Middle frontal gyrus (tissue), 1 donor: Measurements from ENCODE around the gene RADX.
A peak's percentile ranks its signal among the peaks of the same experiment; 100 is the strongest.
"Not testable (repeated sequence)": the region's sequence is repeated elsewhere in the genome, so short reads cannot be mapped to it uniquely, and the experiment has no call there.

Experiments used
- DNase-seq: peaks from one replicate; pipeline ENCODE4 v3.0.0-alpha.2; 2015; ENCODE audit warnings: low spot score; ENCODE audit errors: extremely low spot score

Gene RADX, protein sequence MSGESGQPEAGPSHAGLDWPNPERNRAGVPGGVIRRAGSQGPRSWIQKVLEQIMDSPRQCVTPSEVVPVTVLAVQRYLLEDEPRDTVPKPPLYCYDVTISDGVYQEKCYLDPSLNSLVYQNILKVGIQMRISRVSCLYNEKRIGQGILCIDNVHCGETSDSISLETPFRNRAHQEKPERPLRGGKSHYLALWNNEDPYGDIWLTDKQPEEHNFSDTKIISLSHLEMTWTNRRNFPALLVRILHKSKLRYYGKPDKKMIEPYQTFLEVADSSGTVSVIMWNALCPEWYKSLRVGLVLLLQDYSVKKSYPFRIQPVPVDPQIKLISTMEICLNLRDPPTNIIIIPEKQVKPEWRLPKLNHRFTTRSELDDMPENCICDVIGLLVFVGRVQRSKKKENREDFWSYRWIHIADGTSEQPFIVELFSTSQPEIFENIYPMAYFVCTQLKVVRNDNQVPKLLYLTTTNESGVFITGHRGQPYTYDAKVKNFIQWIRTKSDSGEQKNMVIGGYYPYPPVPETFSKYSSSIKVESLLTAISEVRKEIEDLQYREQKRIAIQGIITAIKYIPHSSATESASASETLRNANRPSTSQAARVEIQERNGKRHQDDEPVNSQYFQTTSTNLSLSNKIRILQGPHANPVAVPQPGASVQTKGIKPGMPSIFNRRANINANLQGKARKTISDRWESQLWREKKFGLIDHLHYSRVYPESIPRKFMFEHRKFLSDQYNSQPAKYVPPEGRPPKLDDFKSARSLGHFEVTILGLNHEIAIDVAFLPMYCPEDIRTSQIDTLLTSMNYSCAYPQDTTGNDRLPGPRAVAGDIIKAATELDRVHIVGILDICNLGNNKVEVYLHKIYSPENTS

DNA sequence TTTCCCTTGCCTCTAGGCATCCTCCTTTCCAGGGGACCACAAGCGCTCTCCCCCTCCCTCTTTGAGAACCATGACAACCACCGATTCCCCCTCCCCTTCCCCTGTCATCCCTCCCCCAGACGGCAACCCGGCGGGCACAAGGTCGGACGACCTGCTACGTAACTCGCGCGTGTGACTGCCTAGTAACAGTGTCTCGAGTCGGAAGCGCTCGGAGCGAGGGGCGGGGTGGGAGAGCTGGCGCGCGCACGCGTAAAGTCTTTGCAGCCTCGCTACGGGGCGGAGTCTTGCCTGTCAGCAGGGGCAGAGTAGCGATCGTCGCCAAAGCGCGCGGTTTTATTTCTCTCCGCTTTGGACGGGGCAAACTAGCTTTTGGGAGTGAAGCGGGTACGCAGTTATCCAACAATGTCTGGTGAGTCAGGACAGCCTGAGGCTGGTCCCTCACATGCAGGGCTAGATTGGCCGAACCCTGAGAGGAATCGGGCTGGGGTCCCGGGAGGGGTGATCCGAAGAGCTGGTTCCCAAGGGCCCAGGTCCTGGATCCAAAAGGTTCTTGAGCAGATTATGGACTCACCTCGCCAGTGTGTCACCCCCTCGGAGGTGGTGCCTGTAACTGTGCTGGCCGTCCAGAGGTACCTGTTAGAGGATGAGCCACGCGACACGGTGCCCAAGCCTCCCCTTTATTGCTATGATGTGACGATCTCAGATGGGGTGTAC lies at the start of gene RADX:
Gene RADX (plus strand): TSS at position 300 of the 714 bp plus-strand sequence. CDS start 103 bp downstream, at position 403.
- DNase-seq = peak; percentile 21

DNA sequence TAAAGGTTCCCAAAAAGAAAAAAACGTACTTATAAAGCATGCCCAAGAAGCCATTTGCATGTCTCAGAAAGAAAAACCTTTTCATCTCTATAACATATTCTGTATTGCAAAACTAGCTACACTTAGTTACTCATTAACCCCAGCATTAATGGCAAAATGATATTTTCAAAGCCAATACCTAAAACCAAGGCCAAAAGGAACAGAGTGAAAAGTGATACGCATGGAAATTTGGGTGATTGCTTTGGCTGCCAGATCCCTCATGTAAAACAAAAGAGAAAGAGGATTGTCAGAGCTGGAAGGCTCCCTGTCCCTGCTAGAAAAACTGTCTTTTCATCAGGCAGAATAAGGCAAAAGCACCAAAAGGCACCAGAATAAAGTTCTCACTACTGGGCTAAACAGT lies 46.8 kb upstream of the RADX start:
- DNase-seq = no peak

- DNase-seq = no peak
Observed at GRCh38 chrX:106566362-106566761, 45.4 kb upstream of the RADX start.

DNA sequence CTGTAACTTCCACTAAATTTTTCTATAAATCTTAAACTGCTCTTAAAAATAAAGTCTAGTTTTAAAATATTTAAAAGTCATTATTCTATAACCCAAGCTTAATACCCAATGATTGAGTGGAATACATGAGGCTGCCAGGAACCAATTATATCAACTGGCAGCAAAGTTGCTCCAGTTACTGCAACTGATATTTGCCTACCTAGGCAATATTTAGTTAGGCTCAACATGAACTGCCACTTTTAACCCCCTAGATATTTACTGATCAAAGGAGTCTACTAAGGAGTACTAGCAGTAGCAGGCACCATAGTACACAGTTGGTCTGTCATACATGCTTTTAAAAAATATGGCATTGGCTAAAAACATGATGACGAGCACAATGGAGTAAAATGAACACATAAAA lies 29.9 kb upstream of the RADX start:
- DNase-seq = no peak

GRCh38 chrX:106585478-106585877 lies 26.3 kb upstream of the RADX start:
- DNase-seq = no peak

GRCh38 chrX:106588801-106589200 lies 23.0 kb upstream of the RADX start:
- DNase-seq = no peak

GRCh38 chrX:106599411-106599810 lies 12.4 kb upstream of the RADX start:
- DNase-seq = no peak

DNA sequence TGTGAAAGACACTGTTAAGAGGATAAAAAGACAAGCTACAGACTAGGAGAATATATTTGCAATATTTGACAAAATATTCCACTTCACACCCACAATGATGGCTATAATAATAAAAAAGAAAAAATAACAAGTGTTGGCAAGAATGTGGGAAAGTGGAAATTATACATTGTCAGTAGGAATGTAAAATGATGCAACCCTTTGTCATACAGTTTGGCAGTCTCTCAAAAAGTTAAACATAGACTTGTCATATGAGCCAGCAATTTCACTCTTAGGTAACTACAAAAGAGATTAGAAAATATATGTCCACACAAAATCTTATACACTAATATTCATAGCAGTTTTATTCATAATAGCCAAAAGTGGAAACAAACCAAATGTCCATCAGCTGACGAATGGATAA lies 5.2 kb upstream of the RADX start:
- no peak for DNase-seq

DNA sequence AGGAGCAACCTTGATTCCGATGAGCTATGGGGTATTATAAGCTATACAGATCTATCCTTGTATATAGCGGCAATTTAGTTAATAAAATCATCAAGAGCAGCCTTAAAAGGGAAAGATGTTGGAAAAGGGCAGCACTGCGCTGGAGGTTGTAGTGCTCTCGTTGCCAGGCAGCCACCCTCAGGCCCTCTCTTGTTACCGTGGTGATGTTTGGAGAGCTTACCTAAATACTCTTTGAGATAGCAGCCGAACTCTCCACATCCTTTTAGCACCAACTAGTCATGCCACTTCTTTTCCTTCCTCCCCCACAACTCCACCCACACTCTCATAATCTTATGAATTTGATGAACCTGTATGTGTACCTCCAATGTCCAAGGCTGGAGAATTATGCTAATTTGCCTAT lies 3.8 kb upstream of the RADX start:
- no peak for DNase-seq

DNA sequence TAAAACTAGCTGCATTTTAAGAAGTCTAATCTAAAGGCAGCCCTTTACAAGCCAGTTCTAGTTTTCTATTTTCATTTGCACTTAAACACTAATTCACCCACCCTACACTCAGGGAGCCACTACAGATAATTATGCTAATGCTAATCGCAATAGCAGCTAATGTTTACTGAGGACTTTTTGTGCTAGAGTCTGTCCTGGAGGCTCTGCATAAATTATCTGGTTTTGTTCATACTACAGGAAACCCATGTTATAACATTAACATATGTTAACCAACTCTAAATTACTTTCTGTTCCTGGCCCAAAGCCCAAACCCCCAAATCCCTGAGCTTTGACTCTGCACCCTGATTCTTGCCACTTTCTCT lies 480 bp upstream of the RADX start:
- no peak for DNase-seq

DNA sequence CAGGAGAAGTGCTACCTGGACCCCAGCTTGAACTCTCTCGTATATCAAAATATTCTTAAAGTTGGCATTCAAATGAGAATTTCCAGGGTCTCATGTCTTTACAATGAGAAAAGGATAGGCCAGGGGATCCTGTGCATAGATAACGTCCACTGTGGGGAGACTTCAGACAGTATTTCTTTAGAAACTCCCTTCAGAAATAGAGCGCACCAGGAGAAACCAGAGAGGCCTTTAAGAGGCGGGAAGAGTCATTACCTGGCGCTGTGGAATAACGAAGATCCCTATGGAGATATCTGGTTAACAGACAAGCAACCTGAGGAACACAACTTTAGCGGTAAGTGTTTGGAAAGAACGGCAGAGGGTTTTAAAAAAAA lies 600 bp downstream of the RADX start:
- no peak for DNase-seq

DNA sequence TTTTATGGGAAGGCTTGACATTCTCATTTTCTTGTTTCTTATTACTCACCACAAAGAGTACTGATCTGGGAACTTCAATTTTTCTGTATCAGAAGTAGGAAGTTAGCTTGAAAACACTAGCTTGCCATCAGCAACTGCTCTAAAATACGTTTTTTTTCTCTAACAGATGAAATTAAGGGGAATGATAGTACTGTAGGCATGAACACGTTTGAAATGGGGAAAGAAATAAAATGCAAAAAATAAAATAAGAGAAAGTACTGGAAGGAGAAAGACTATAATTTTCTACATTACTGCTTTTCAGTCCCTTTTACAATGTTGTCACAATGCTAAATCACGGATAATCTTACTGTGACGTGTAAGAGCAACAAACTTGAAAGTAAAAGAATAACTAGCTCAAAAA lies 1.5 kb downstream of the RADX start:
- DNase-seq = no peak

DNA sequence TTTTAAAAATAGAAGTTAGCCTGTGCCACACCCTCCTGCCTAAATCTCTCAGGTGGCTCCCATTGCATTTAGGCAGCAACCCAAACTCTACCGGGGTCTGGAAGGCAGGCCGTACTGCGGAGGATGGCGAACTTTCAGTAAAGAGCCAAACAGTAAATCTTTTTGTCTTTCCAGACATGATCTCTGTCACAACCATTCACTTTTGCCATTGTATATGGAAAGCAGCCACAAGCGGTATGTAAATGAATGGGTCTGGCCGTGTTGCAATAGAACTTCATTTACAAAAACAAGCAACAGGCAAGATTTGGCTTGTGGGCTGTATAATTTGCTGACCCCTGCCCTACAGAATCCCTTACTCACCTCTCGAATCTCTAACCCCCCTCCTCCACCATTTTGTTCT lies 3.3 kb downstream of the RADX start:
- DNase-seq = no peak

DNA sequence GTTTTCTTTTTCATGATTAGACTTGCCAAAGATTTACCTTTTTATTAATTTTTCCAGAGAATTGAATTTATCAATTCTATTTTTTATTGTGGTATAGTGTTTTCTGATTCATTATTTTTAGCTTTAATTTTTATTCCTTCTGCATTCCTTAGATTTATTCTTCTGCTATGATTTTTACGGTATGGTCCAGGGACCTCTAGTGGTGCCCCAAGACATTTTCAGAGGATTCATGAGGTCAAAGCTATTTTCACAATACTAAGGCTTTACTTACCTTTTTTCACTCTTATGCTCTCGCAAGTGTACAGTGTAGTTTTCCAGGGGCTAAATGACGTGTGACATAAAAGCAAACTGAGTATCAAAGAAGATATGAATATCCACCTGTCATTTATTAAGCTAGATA lies 8.0 kb downstream of the RADX start:
- DNase-seq = no peak

GRCh38 chrX:106621836-106622235 lies 10.1 kb downstream of the RADX start:
- no peak for DNase-seq

DNA sequence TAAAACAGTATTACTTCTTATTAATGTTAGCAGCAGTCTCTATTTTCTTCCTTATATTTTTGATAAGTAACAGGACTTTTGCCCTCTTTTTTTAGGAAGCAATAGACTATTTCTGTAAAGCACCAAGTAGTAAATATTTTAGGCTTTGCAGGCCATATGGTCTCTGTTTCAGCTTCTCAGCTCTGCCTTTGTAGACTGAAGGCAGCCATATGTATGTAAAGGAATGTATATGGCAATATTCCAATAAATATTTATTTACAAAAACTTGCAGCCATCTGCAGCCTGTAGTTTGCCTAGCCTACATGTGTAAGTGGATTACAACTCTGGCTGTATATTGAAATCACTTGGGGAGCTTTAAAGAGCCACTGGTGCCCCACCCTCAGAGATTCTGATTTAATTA lies 15.0 kb downstream of the RADX start:
- no peak for DNase-seq

- DNase-seq = no peak
Observed at GRCh38 chrX:106631615-106632014, 19.8 kb downstream of the RADX start.

DNA sequence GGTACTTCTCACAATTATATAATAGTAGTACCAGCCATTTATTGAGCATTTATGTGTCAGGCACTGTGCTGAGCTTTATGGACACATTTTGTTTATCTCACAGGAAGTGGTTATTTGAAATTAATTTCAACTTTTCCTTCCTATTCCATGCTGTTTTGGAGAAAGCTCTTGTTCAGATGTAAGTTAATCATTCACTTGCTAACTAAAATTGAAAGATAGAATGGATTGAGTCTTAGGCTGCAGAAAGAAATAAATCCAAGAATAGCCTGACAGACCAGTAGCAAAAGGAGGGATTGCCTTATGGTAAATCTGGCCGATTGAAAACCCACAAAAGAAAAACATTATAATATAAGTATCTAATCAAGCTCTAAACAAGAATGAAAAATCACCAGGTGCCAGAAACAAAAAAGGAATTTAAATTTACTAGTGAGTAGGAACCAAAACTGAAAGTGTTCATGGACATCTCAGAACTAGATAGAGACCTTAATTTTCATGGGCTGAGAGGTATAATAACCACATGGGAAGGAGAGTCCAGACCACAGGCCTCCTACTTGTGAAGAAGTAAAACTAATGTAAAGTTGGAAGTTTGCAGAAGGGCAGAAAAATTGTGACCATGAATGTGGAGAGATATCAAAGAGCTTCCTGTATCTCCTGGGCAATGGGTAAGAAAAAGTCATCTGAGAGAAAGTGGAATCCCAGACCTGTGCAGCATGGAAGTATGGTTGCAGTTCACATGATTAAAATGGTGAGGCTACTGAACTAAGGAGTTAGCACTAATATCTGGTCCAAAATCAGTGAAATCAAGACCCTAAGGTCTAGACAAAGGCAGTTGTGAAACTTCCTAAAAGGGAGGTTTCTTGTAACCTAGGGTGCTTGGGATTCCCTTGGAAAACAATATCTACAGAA lies 38.0 kb downstream of the RADX start:
- no peak for DNase-seq

DNA sequence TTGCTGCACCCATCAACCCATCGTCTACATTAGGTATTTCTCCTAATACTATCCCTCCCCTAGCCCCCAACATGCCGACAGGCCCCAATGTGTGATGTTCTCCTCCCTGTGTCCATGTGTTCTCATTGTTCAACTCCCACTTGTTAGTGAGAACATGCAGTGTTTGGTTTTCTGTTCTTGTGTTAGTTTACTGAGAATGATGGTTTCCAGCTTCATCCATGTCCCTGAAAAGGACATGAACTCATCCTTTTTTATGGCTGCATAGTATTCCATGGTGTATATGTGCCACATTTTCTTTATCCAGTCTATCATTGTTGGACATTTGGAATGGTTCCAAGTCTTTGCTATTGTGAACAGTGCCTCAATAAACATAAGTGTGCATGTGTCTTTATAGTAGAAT lies 41.8 kb downstream of the RADX start:
- DNase-seq = not testable (repeated sequence)

- no peak for DNase-seq
Observed at GRCh38 chrX:106670631-106671030, 58.9 kb downstream of the RADX start.

GRCh38 chrX:106672527-106672926 lies 60.7 kb downstream of the RADX start:
- no peak for DNase-seq
